Measurements from ENCODE around the gene SPDYE2.
"Not testable (repeated sequence)": the region's sequence is repeated elsewhere in the genome, so short reads cannot be mapped to it uniquely, and the experiment has no call there.

SPDYE2 gene

GRCh38 chr7:102606848-102607247 lies 55.8 kb downstream of the SPDYE2 start:
- DNase-seq = not testable (repeated sequence)

DNA sequence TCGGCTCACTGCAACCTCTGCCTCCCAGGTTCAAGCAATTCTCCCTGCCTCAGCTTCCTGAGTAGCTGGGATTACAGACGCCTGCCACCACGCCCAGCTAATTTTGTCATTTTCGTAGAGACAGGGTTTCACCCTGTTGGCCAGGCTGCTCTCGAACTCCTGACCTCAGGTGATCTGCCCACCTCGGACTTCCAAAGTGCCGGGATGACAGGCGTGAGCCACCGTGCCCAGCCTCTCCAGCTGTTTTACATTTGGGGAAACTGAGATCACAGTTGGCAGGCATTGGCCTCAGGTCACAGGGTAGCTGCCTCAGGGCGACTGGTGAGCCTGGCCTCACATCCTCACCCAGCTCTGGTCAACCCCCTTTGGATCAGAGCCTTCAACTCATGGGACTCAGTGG lies 58.7 kb downstream of the SPDYE2 start:
- not testable (repeated sequence) for DNase-seq

- DNase-seq = not testable (repeated sequence)
These were observed 59.4 kb downstream of the SPDYE2 start for GRCh38 chr7:102610441-102610840.

DNA sequence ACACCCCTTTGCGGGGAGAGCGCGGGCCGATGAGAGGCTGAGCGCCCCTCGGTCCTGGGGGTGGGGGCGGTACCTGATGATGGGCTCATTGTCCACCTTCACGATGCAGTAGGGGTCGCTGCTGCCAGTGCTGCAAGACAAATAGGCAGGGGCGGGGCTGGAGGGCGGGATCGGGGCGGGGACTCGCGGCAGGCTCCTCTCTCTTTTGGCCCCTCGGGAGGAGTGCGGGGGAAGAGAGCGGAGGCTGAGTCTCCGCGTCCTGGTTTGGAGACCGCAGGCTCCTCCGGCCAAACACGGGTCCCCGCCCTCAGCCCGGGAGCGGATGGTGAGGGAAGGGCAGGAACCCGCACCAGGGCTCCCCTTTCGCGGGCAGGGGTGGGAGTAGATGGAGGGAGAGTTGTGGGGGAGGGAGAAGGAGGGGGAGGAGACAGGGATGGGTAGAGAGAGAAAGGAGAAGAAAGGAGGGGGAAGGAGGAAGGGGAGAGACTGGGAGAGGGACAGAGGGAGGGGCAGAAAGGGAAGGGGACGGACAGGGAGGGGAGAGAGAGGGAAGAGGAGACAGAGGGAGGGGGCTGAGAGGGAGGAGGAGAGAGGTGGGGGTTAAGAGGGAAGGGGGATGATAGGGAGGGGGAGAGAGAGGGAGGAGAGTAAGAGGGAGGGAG lies 60.1 kb downstream of the SPDYE2 start:
- not testable (repeated sequence) for DNase-seq

DNA sequence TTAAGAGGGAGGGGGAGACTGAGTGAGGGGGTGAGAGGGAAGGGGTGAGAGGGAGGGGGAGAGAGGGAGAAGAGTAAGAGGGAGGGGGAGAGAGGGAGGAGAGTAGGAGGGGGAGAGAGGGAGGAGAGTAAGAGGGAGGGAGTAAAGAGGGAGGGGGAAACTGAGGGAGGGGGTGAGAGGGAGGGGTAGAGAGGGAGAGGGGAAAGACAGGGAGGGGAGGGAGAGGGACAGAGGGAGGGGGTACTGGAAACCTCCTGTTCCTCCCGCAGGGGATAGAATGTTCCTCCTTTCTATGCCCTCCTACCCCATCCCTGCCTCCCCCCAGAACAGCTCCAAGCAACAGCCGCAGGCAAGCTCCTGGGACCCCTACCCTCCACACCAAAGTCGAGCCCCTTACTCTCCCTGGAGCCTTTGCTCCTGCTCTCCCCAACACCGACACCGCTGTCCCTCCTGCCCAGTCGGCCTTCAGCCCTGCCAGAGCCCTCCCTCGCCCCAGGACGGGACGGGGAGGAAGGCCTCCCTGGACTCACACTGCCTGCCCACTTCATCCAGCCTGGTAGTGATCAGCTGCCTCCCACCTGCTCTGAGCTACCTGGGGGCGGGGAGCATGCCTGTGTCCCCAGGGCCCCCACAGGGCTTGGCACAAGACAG lies 60.8 kb downstream of the SPDYE2 start:
- DNase-seq = not testable (repeated sequence)
